NB4 (cell line): Measurements from ENCODE around the gene HSPA8.
A peak's percentile ranks its signal among the peaks of the same experiment; 100 is the strongest.

Experiments
- DNase-seq: peaks from one replicate; pipeline ENCODE4 v3.0.0; 2010; ENCODE audit warnings: low read depth
- H3K4me3 ChIP-seq: one replicate; pipeline ENCODE4 v1.5.1; 2011; ENCODE audit warnings: mild to moderate bottlenecking, low read depth, low read length, moderate library complexity
- CTCF ChIP-seq: IDR thresholded peaks from one replicate; pipeline ENCODE4 v1.5.1; 2012; ENCODE audit warnings: low read depth, low read length
- MAX ChIP-seq: IDR thresholded peaks from 2 replicates; pipeline ENCODE4 v1.6.1; 2011; ENCODE audit warnings: low read depth, low read length
- MYC ChIP-seq: IDR thresholded peaks from 2 replicates; pipeline ENCODE4 v1.6.1; 2011; ENCODE audit warnings: low read depth, low read length
- POLR2A ChIP-seq: IDR thresholded peaks from 2 replicates; pipeline ENCODE4 v1.6.1; 2011; ENCODE audit warnings: mild to moderate bottlenecking; ENCODE audit not compliant: insufficient read length; ENCODE audit errors: extremely low read depth

Gene HSPA8

GRCh38 chr11:123065621-123066020 lies 3.7 kb upstream of the HSPA8 start:
- no peak for TF ChIP-seq MYC
- TF ChIP-seq MAX, result no peak
- no peak for TF ChIP-seq POLR2A
- TF ChIP-seq CTCF, result no peak
- DNase-seq, result no peak
- no peak overlapping the region for H3K4me3 ChIP-seq

- H3K4me3 ChIP-seq, result peak overlapping the region; percentile 85
- peak; percentile 18 for DNase-seq
- TF ChIP-seq POLR2A (no peak), MYC (no peak), MAX (no peak), CTCF (no peak)
These were observed 2.1 kb upstream of the HSPA8 start for GRCh38 chr11:123063826-123064657.

- DNase-seq, result peak; percentile 82
- TF ChIP-seq MAX (peak; percentile 75), CTCF (no peak), POLR2A (no peak), MYC (peak; percentile 89)
- peak overlapping the region; percentile 85 for H3K4me3 ChIP-seq
These were observed 1.2 kb upstream of the HSPA8 start for GRCh38 chr11:123062892-123063825.

- DNase-seq, result peak; percentile 100
- TF ChIP-seq CTCF, result no peak
- peak; percentile 25; the same call in 1 of the 2 replicates for TF ChIP-seq MYC
- TF ChIP-seq POLR2A, result peak; percentile 6
- no peak for TF ChIP-seq MAX
- peak overlapping the region; percentile 99 for H3K4me3 ChIP-seq
These were observed 389 bp upstream of the HSPA8 start for GRCh38 chr11:123062158-123062891.

GRCh38 chr11:123060277-123061000 lies 1.5 kb downstream of the HSPA8 start:
- peak; percentile 47 for DNase-seq
- H3K4me3 ChIP-seq, result peak overlapping the region; percentile 99
- TF ChIP-seq CTCF, result no peak
- TF ChIP-seq MAX, result peak; percentile 76
- TF ChIP-seq MYC, result no peak

GRCh38 chr11:123059041-123059920 lies 2.7 kb downstream of the HSPA8 start:
- peak; percentile 22 for DNase-seq
- H3K4me3 ChIP-seq, result peak overlapping the region; percentile 99
